Nephron (organoid): ENCODE results near the gene FIS1.
"Not testable (repeated sequence)": the region's sequence is repeated elsewhere in the genome, so short reads cannot be mapped to it uniquely, and the experiment has no call there.

Source experiments
- H3K27ac Mint-ChIP-seq, 3 experiments: 2 replicates each; pipeline ENCODE4 v1.8.0; 2020; ENCODE audit warnings: mixed read lengths in 3 of 3, mild to moderate bottlenecking in 2 of 3, moderate library complexity in 1 of 3
- H3K27me3 Mint-ChIP-seq: 2 replicates; pipeline ENCODE4 v1.8.0; 2021; ENCODE audit warnings: low read depth, mild to moderate bottlenecking, moderate library complexity, mixed read lengths
- H3K36me3 Mint-ChIP-seq: 2 replicates; pipeline ENCODE4 v1.8.0; 2020; ENCODE audit warnings: low read depth, mixed read lengths
- H3K4me1 Mint-ChIP-seq: 2 replicates; pipeline ENCODE4 v1.8.0; 2020; ENCODE audit warnings: mixed read lengths
- H3K4me3 Mint-ChIP-seq, 3 experiments: 2 replicates each; pipeline ENCODE4 v1.8.0; 2020; ENCODE audit warnings: mild to moderate bottlenecking in 3 of 3, mixed read lengths in 3 of 3, moderate library complexity in 2 of 3
- H3K9me3 Mint-ChIP-seq: 2 replicates; pipeline ENCODE4 v1.8.0; 2020; ENCODE audit warnings: mixed read lengths
- CTCF ChIP-seq, 3 experiments: fragments of 200-600 bp; sonication (generic); IDR thresholded peaks; one replicate each; pipeline ENCODE4 v1.5.0; 2021; ENCODE audit warnings: antibody characterized with exemption in 3 of 3; ENCODE audit not compliant: unreplicated experiment in 3 of 3

FIS1 gene

GRCh38 chr7:101211501-101211900 lies 33.4 kb downstream of the FIS1 start:
- peaks cover 26% of the 10 kb centered on the region for H3K36me3 Mint-ChIP-seq
- H3K27ac Mint-ChIP-seq, result no peak overlapping the region
- H3K9me3 Mint-ChIP-seq, result no peaks in the 10 kb centered on the region
- H3K4me3 Mint-ChIP-seq, result no peak overlapping the region
- peaks cover 5% of the 10 kb centered on the region for H3K4me1 Mint-ChIP-seq
- peaks cover 4% of the 10 kb centered on the region for H3K27me3 Mint-ChIP-seq
- no peak for TF ChIP-seq CTCF (IDR thresholded peaks at IDR 0.05; ENCODE audit: unreplicated experiment in 3 of 3)

GRCh38 chr7:101210143-101210542 lies 34.7 kb downstream of the FIS1 start:
- no peak overlapping the region for H3K27ac Mint-ChIP-seq
- H3K36me3 Mint-ChIP-seq, result peaks cover 23% of the 10 kb centered on the region
- H3K9me3 Mint-ChIP-seq, result no peaks in the 10 kb centered on the region
- H3K4me3 Mint-ChIP-seq, result no peak overlapping the region
- no peak for TF ChIP-seq CTCF (IDR thresholded peaks at IDR 0.05; ENCODE audit: unreplicated experiment in 3 of 3)
- no peaks in the 10 kb centered on the region for H3K4me1 Mint-ChIP-seq
- H3K27me3 Mint-ChIP-seq, result peaks cover 12% of the 10 kb centered on the region

GRCh38 chr7:101208794-101209193 lies 36.1 kb downstream of the FIS1 start:
- Mint-ChIP-seq H3K36me3 (peaks cover 18% of the 10 kb centered on the region), H3K4me3 (no peak overlapping the region), H3K4me1 (no peaks in the 10 kb centered on the region), H3K27ac (no peak overlapping the region), H3K9me3 (no peaks in the 10 kb centered on the region), H3K27me3 (peaks cover 23% of the 10 kb centered on the region)
- TF ChIP-seq CTCF (IDR thresholded peaks at IDR 0.05; ENCODE audit: unreplicated experiment in 3 of 3), result no peak

GRCh38 chr7:101207459-101207858 lies 37.4 kb downstream of the FIS1 start:
- H3K27ac Mint-ChIP-seq, result no peak overlapping the region
- no peak for TF ChIP-seq CTCF (IDR thresholded peaks at IDR 0.05; ENCODE audit: unreplicated experiment in 3 of 3)
- H3K27me3 Mint-ChIP-seq, result peaks cover 37% of the 10 kb centered on the region
- H3K4me3 Mint-ChIP-seq, result no peak overlapping the region
- no peaks in the 10 kb centered on the region for H3K4me1 Mint-ChIP-seq
- H3K9me3 Mint-ChIP-seq, result no peaks in the 10 kb centered on the region
- H3K36me3 Mint-ChIP-seq, result peaks cover 18% of the 10 kb centered on the region

- Mint-ChIP-seq H3K36me3 (peaks cover 18% of the 10 kb centered on the region), H3K9me3 (no peaks in the 10 kb centered on the region), H3K4me1 (no peaks in the 10 kb centered on the region), H3K4me3 (no peak overlapping the region), H3K27me3 (peaks cover 40% of the 10 kb centered on the region), H3K27ac (no peak overlapping the region)
- TF ChIP-seq CTCF (IDR thresholded peaks at IDR 0.05; ENCODE audit: unreplicated experiment in 3 of 3), result no peak
Measured at GRCh38 chr7:101206665-101207042, 38.2 kb downstream of the FIS1 start.

- no peaks in the 10 kb centered on the region for H3K9me3 Mint-ChIP-seq
- no peak overlapping the region for H3K27ac Mint-ChIP-seq
- no peak for TF ChIP-seq CTCF (IDR thresholded peaks at IDR 0.05; ENCODE audit: unreplicated experiment in 3 of 3)
- peaks cover 46% of the 10 kb centered on the region for H3K27me3 Mint-ChIP-seq
- H3K4me3 Mint-ChIP-seq, result no peak overlapping the region
- peaks cover 18% of the 10 kb centered on the region for H3K36me3 Mint-ChIP-seq
- no peaks in the 10 kb centered on the region for H3K4me1 Mint-ChIP-seq
Measured at GRCh38 chr7:101205901-101206664, 38.8 kb downstream of the FIS1 start.

GRCh38 chr7:101203740-101204738 lies 40.8 kb downstream of the FIS1 start:
- H3K4me1 Mint-ChIP-seq, H3K27ac Mint-ChIP-seq, H3K9me3 Mint-ChIP-seq, H3K36me3 Mint-ChIP-seq, H3K4me3 Mint-ChIP-seq: not testable (repeated sequence)
- peaks cover 60% of the 10 kb centered on the region for H3K27me3 Mint-ChIP-seq
